HG03139 (cell line): ENCODE measurements around the gene TEX2.
"Not testable (repeated sequence)": the region's sequence is repeated elsewhere in the genome, so short reads cannot be mapped to it uniquely, and the experiment has no call there.

ENCODE experiments used
- ATAC-seq: cut with Tn5 transposase; IDR thresholded peaks from one replicate; pipeline ENCODE4 v1.9.1; 2021; ENCODE audit not compliant: unreplicated experiment

TEX2 gene

GRCh38 chr17:64214950-64215349 is 48.1 kb downstream of the TEX2 start:
- no peak for ATAC-seq

GRCh38 chr17:64213995-64214811 is 48.9 kb downstream of the TEX2 start:
- no peak for ATAC-seq

GRCh38 chr17:64212122-64212521 is 50.9 kb downstream of the TEX2 start:
- no peak for ATAC-seq

- no peak for ATAC-seq
These were observed 53.1 kb downstream of the TEX2 start for GRCh38 chr17:64209983-64210382.

GRCh38 chr17:64209356-64209941 is 53.6 kb downstream of the TEX2 start:
- no peak for ATAC-seq

GRCh38 chr17:64208656-64209055 is 54.4 kb downstream of the TEX2 start:
- ATAC-seq, result not testable (repeated sequence)

- no peak for ATAC-seq
These were observed 57.3 kb downstream of the TEX2 start for GRCh38 chr17:64205804-64206203.

- ATAC-seq, result no peak
These were observed 59.4 kb downstream of the TEX2 start for GRCh38 chr17:64203630-64204029.

- ATAC-seq, result no peak
These were observed 60.2 kb downstream of the TEX2 start for GRCh38 chr17:64202683-64203344.

- no peak for ATAC-seq
These were observed 62.7 kb downstream of the TEX2 start for GRCh38 chr17:64200080-64201032.

GRCh38 chr17:64198331-64199090 is 64.5 kb downstream of the TEX2 start:
- no peak for ATAC-seq

- ATAC-seq, result no peak
These were observed 66.5 kb downstream of the TEX2 start for GRCh38 chr17:64196601-64197000.

GRCh38 chr17:64193561-64193960 is 69.5 kb downstream of the TEX2 start:
- no peak for ATAC-seq

- no peak for ATAC-seq
These were observed 70.5 kb downstream of the TEX2 start for GRCh38 chr17:64192589-64192988.

- ATAC-seq, result no peak
These were observed 72.6 kb downstream of the TEX2 start for GRCh38 chr17:64190472-64190871.

GRCh38 chr17:64188088-64188487 is 75.0 kb downstream of the TEX2 start:
- no peak for ATAC-seq

- ATAC-seq, result no peak
These were observed 75.8 kb downstream of the TEX2 start for GRCh38 chr17:64187093-64187895.

- no peak for ATAC-seq
These were observed 76.6 kb downstream of the TEX2 start for GRCh38 chr17:64186171-64187092.
